ENCODE measurements around the gene PRKX. TPM values are rescaled to one million over a fixed set of nuclear protein-coding genes. Genes with fewer than 3 reads are reported as not detected.

Gene PRKX
- total and polyA plus RNA-seq, 2 of the 13 experiments (the other 11 are each of a cell fraction or from before 2014, with no cell fraction given), result 0.01 to 0.15 TPM

DNA sequence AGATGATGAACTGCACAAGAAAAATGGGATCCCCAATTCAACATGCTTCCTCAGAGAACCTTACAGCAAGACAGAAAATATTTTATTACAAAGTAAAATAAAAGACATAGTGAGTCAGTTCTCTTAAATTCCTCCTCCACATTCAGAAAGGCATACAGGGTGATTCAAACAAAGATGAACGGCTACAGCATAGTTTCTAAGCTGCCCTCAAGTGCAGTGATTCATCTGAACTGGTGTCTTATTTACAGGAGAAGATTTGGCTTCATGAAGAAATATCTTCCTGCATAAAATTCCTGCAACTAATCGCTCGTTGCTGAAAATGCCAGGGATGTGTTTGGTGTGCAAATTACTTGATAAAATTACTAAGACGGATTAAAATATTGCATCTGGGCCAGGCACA lies 103.6 kb downstream of the PRKX start:
- Histone ChIP-seq H3K79me2 (ENCODE audit: insufficient read depth, low read length) (no peaks in the 10 kb centered on the region), H3K9ac (ENCODE audit: insufficient read depth, low read depth, low read length) (no peak overlapping the region), H3K27me3 (ENCODE audit: control insufficient read depth in 1 of 2, insufficient read depth in 2 of 2, low read length in 2 of 2) (no peaks in the 10 kb centered on the region), H3K4me1 (ENCODE audit: insufficient read depth, low read length) (no peaks in the 10 kb centered on the region), H2AFZ (ENCODE audit: low read length) (no peak overlapping the region), H4K20me1 (ENCODE audit: insufficient read depth, low read length) (no peaks in the 10 kb centered on the region), H3K9me3 (ENCODE audit: low read length) (no peaks in the 10 kb centered on the region), H3K4me2 (ENCODE audit: low read depth, low read length) (no peak overlapping the region), H3K4me3 (replicated peaks in 1 of 3; ENCODE audit: insufficient read depth in 1 of 3, low read depth in 2 of 3, low read length in 3 of 3) (no peak overlapping the region), H3K27ac (ENCODE audit: extremely low read length, insufficient read depth, low read length) (no peak overlapping the region), H3K36me3 (replicated peaks in 1 of 2; ENCODE audit: control insufficient read depth in 1 of 2, insufficient read depth in 2 of 2, low read length in 2 of 2) (no peaks in the 10 kb centered on the region)
- ChIA-PET POLR2A (no interaction called here), CTCF (ENCODE audit: low intra/inter-chr PET ratio, low total read pairs) (no interaction called here)
- FAIRE-seq, result no peak
- no peak for DNase-seq (ENCODE audit: low spot score)
- intact Hi-C loops (cut with micrococcal nuclease; ENCODE audit: unreplicated experiment), result no loop called here
- in situ Hi-C loops (cut with HindIII; ENCODE audit: extremely low pct_ligation_motif_present, low pct_unique_long_range_greater_than_20kb), result no loop called here
- 62% methylated on average over 3 of the region's 4 CpGs for WGBS (ENCODE audit: low lambda C conversion rate)
- no peak for TF ChIP-seq HDAC6 (IDR thresholded peaks at IDR 0.05; ENCODE audit: low read depth, low read length)
- TF ChIP-seq, protein P1, sequence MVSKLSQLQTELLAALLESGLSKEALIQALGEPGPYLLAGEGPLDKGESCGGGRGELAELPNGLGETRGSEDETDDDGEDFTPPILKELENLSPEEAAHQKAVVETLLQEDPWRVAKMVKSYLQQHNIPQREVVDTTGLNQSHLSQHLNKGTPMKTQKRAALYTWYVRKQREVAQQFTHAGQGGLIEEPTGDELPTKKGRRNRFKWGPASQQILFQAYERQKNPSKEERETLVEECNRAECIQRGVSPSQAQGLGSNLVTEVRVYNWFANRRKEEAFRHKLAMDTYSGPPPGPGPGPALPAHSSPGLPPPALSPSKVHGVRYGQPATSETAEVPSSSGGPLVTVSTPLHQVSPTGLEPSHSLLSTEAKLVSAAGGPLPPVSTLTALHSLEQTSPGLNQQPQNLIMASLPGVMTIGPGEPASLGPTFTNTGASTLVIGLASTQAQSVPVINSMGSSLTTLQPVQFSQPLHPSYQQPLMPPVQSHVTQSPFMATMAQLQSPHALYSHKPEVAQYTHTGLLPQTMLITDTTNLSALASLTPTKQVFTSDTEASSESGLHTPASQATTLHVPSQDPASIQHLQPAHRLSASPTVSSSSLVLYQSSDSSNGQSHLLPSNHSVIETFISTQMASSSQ (IDR thresholded peaks at IDR 0.05; ENCODE audit: low read depth), result no peak
- TF ChIP-seq, protein P1 (CRISPR knock-in tag; IDR thresholded peaks at IDR 0.05; ENCODE audit: borderline replicate concordance), result no peak
- no peak for TF ChIP-seq MTF1 (CRISPR knock-in tag; IDR thresholded peaks at IDR 0.05)
- TF ChIP-seq RFXAP (CRISPR knock-in tag; IDR thresholded peaks at IDR 0.05; ENCODE audit: borderline replicate concordance), result no peak
- TF ChIP-seq, protein P2, sequence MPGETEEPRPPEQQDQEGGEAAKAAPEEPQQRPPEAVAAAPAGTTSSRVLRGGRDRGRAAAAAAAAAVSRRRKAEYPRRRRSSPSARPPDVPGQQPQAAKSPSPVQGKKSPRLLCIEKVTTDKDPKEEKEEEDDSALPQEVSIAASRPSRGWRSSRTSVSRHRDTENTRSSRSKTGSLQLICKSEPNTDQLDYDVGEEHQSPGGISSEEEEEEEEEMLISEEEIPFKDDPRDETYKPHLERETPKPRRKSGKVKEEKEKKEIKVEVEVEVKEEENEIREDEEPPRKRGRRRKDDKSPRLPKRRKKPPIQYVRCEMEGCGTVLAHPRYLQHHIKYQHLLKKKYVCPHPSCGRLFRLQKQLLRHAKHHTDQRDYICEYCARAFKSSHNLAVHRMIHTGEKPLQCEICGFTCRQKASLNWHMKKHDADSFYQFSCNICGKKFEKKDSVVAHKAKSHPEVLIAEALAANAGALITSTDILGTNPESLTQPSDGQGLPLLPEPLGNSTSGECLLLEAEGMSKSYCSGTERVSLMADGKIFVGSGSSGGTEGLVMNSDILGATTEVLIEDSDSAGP (CRISPR knock-in tag; IDR thresholded peaks at IDR 0.05; ENCODE audit: borderline replicate concordance), result no peak
- TF ChIP-seq SMAD9 (CRISPR knock-in tag; IDR thresholded peaks at IDR 0.05), result no peak
- no peak for TF ChIP-seq RBM22 (optimal IDR thresholded peaks at IDR 0.05; ENCODE audit: low read length)
- TF ChIP-seq SAFB2 (CRISPR knock-in tag; IDR thresholded peaks at IDR 0.05; ENCODE audit: borderline replicate concordance, low read depth), result no peak
- TF ChIP-seq TARDBP (CRISPR knock-in tag; IDR thresholded peaks at IDR 0.05), result no peak
- TF ChIP-seq, protein P3, sequence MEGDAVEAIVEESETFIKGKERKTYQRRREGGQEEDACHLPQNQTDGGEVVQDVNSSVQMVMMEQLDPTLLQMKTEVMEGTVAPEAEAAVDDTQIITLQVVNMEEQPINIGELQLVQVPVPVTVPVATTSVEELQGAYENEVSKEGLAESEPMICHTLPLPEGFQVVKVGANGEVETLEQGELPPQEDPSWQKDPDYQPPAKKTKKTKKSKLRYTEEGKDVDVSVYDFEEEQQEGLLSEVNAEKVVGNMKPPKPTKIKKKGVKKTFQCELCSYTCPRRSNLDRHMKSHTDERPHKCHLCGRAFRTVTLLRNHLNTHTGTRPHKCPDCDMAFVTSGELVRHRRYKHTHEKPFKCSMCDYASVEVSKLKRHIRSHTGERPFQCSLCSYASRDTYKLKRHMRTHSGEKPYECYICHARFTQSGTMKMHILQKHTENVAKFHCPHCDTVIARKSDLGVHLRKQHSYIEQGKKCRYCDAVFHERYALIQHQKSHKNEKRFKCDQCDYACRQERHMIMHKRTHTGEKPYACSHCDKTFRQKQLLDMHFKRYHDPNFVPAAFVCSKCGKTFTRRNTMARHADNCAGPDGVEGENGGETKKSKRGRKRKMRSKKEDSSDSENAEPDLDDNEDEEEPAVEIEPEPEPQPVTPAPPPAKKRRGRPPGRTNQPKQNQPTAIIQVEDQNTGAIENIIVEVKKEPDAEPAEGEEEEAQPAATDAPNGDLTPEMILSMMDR (CRISPR knock-in tag; IDR thresholded peaks at IDR 0.05), result no peak
- TF ChIP-seq ZNF33A (CRISPR knock-in tag; IDR thresholded peaks at IDR 0.05; ENCODE audit: borderline replicate concordance), result no peak
- TF ChIP-seq, protein P4, sequence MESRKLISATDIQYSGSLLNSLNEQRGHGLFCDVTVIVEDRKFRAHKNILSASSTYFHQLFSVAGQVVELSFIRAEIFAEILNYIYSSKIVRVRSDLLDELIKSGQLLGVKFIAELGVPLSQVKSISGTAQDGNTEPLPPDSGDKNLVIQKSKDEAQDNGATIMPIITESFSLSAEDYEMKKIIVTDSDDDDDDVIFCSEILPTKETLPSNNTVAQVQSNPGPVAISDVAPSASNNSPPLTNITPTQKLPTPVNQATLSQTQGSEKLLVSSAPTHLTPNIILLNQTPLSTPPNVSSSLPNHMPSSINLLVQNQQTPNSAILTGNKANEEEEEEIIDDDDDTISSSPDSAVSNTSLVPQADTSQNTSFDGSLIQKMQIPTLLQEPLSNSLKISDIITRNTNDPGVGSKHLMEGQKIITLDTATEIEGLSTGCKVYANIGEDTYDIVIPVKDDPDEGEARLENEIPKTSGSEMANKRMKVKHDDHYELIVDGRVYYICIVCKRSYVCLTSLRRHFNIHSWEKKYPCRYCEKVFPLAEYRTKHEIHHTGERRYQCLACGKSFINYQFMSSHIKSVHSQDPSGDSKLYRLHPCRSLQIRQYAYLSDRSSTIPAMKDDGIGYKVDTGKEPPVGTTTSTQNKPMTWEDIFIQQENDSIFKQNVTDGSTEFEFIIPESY (CRISPR knock-in tag; IDR thresholded peaks at IDR 0.05), result no peak
- no TSS peak for BruUV-seq (replicated peaks)
- no peak for ATAC-seq
